HG02763 (cell line): ENCODE results near the gene GLI3.
A peak's percentile ranks its signal among the peaks of the same experiment; 100 is the strongest.

Experiments
- ATAC-seq: cut with Tn5 transposase; IDR thresholded peaks from one replicate; pipeline ENCODE4 v1.9.1; 2021; ENCODE audit warnings: mild to moderate bottlenecking, moderate library complexity; ENCODE audit not compliant: unreplicated experiment

Gene GLI3

DNA sequence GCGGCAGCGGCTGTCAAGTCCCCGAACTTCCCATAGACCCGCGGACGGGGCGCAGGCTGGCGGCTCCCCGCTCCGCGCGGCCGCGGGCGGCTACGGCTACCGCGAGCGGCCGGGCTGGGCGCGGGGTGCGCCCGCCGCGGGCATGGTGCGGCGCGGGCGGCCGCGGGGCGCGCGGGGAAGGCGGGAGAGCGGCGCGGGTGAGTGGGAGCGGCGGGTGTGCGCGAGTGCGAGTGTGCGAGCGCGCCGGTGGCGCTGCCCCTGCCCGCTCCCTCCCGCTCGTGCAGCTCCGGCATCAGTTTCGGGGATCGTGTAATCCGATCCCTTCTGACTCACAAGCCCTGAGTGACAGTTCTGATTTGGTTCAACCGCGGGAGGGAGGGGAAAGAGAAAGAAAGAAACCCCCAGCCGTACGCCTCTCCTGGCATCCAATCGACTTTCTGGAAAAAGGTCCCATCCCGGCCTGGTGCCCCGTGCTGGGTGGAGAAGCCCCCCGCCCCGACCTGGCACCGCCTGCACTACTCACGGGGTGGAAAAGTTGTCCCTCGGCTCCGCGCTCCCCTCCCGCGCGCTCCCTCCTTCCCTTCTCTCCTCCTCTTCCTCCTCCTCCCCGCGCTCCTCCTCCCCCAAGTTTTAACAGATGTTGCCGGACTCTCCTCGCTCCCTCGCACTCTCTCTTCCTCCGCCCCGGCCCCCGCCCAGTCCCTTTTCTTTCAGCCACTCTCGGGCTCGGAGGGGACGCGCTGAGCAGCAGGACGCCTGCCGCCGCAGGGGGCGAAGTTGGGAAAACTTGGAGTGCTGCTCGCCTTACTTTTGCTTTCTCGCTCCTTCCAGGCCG, at the start of gene GLI3:
Gene GLI3, minus strand, starts transcription at position 234 of the 835 bp plus-strand sequence. CDS start 13,956 bp downstream, outside the sequence.
- ATAC-seq = peak; percentile 60

DNA sequence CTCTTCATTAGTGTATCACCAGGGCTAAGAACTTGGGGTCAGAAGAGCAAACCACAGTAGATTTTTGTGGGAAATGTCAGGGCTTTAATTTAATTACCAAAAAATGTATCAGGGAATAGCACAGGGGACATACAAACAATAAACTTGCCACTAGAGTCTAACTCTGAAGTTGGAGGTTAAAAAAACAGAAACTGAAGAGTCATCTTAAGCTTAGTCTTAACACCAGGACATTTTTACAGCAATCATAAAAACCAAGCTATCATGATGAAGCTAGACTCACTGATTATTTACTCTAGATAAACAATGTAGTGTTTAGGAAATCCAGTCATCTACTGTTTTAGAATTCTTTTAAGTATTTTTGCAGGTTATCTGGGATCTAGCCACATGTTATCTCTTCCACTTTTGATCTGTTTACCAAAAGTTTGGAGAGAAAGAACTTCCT, 48.4 kb upstream of the GLI3 start:
- no peak for ATAC-seq

DNA sequence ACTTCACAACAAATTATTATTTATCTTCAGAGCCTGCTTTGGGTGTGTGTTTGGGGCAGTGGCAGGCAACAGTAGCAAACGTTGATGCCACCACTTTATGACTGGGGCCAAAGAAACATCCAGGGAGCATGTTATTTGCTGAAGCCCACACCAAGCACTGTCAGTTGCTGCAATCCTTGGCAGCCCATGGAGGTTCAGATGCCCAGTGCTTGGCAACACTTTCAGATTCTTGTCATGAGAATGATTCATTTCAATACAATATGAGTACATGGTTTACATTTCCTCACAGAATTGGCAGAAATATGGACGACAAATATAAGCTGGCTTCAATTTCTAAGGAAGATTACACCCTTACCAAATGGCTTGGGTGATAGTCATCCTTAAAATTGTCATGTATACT, 46.5 kb upstream of the GLI3 start:
- ATAC-seq = no peak

DNA sequence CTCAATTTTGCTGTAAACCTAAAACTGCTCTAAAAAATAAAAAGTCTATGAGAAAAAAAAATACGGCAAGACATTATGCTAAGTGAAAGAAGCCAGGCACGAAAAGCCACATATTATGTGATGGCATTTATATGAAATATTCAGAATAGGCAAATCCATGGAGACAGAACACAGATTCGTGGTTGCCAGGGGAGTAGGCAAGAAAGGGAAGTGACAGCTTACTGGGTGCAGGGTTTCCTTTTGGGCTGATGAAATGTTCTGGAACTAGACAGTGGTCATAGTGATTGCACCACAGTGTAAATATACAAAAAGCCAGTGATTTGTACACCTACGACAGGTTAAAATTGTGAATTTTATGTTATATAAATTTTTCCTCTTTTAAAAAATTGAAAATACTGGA, 41.3 kb upstream of the GLI3 start:
- no peak for ATAC-seq

DNA sequence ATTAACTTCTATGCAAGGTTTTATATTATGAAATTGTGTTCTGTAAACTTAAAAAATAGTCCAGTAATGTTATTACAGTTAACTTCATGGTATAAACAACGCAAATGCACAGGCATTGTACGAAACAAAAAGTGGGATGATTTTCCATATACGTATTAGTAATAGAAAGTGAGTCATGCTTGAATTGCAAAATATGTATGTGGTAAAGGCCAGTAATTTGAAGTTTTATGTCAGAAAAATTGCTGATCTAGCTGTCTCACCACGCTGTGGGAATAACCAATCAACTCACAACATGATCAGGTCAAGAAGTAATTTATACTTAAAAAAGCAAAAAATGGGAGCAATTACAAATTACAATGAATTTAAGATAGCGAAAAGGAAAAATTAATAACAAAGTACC, 37.0 kb upstream of the GLI3 start:
- ATAC-seq = no peak

DNA sequence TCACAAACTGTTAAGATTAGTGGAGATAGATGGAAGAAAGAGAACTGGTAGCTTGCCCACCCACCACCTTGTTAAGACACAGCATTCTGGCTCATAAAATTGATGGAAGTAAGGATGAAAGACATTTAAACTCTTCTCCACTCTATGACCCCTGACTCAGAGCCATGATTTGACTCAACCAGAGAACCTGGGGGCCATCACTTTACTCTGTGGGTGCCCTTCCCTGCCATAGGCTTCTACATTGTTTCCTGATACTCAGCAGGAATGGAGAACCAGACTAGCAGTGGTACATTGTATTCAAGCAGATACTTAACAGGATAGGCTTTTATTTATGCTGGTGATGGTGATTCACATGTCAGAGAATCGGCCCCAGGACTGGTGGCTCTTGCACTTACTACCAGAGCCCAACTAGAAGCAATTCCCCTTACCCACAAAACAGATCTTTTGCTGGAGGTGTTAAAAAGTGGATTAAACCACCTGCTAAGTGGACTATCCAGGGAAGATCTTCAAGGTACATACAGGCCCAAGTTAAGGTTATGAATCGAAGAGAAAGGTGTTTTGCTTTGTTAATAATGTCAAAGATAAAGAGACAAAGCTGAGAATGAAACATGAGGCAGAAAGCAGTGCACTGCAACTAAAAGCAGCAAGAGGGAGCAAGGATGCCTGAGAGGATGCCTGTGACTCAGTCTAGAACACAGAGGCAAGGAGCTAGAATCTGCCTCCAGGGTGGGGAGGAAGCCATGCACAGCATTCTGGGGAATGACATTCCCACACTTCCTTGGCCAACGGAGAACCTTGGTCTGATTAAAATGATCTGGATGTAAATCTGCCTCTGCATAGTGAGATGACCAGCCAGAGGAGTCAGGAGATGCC, 36.0 kb upstream of the GLI3 start:
- ATAC-seq = no peak

DNA sequence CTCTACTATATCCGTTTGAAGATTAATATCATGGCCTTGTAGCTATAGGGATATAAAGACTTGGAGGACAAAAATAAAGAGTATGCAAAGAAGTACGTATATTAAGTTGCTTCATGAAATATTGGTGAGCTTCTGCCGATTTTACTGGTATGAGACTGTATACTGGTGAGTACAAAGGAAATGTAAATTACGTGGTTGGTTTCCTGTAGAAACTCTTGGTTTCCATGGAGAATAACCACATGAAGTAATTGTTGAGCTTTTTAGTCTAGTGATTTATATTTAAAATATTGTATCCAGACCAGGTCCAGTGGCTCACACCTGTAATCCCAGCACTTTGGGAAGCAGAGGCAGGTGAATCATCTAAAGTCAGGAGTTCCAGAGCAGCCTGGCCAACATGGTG, 32.2 kb upstream of the GLI3 start:
- no peak for ATAC-seq

DNA sequence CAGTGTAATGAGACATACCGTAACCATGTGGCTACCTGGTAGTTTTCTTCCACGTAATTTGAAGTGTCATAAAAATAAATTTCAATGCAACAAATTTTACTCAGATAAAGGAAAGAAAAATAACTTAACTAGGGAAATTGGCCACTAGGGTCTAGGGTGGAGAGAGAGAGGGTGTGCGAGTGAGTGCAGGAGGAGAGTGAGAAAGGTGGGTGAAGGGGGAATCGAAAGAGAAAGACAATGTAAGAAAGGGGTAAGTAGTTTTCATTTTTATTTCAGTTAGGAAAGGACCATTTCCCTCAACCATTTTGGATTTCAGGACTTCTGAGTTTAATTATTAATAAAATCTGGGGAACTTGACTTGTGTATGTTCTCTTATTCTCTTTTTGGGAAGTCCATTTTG, 27.7 kb upstream of the GLI3 start:
- no peak for ATAC-seq

DNA sequence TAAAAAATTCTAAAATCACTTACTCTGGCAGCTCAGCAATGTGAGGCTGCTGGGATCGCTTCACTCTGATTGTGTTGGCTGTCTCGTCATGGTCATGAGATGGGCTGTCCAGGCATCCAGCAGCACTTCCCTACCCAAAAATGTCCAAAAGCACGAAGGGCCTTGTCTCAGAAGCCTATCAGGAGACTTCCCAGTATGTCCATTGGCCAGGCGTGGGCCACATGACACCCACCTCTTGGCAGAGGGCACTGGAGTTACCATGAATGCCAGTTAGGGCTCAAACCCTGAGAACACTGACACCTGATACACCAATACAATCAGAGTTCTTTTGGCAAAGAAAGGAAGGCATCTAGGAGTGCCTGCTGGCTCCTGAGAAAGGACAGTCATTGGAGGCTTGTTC, 27.0 kb upstream of the GLI3 start:
- no peak for ATAC-seq

DNA sequence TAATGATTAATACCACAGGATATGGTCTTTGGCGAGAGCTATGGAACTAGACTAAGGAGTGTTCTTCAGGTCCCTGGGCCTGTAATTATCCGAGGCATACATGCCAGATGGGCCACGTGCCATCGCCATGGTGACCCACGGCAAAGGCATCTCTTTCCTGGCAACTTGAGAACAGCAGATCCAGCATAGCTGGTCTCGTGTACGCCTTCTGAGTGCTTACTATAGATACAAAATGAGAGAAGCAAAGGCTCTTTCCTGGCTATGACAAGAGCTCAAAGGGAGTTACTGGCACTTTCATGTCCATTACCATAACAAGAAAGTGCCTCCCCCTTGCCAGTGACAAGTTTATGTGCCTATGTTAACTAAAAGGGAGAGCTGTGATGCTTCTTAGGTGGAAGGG, 26.0 kb upstream of the GLI3 start:
- no peak for ATAC-seq

DNA sequence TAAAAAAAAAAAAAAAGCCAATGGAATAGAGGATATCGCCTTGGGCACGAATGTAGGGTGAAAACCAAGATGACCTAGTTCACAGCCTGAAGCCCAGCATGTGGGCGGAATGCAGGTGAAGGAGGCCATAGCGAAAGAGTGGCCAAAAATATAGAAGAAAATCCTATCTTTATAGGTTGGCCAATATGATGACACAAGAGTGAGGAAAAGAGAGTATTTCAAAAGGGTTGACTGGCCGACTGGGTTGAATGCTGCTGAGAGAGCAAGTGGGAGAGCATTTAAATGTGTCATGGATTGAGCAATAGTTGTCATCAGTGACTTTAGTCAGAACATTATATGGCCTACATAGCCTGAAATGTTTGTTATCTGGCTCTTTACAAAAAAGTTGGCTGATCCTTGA, 17.2 kb upstream of the GLI3 start:
- ATAC-seq = no peak

DNA sequence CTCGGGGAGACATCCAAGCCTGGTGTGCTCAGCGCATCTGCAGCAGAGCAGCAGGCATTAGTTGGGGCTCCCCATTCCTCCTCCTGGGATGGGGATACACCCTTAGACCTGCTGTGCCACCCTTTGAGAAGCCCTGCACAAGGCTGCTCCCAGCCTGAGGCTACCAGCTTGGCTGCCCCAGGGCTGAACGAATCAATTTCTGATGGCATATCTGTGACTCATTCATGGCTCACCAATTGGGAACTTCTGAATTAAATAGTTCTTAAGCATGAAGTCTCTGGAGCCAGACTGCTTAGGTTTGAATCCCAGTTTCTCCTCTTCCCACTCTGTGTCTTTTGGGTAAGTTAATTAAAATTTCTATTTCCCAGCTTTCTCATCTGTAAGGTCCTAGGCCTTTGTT, 16.3 kb upstream of the GLI3 start:
- no peak for ATAC-seq

DNA sequence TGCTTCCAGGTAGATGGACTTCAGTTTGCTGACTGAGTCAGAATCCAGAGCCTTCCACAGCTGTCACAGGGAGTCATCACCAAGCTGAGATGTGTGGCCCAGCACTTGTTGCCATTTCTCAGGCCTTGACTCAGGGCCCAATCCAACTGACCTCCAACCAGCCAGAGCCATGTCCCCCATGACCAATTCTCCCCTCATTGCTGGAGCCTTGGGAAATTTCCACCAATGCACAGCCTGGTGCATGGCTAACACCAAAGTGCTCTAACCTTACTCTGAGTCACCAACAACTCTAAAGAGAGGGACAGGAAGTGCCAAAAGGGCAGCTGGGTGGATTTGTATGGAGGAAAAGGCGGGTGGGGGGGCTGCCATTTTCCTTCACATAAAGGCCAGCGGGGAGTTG, 13.4 kb upstream of the GLI3 start:
- ATAC-seq = no peak

DNA sequence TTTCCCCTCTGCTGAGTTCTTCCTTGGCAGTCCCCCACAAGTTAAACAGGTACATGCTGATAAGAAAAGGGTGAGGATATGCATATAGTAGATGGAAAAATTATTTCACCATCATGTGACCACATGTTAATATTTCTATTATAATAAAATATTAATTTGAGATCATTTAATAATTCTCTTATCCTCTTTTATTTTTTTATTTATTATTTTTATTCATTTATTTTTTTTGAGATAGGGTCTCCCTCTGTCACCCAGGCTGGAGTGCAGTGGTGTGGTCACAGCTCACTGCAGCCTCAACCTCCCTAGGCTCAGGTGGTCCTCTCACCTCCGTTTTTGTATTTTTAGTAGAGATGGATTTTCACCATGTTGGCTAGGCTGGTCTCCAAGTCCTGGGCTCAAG, 11.6 kb upstream of the GLI3 start:
- no peak for ATAC-seq

DNA sequence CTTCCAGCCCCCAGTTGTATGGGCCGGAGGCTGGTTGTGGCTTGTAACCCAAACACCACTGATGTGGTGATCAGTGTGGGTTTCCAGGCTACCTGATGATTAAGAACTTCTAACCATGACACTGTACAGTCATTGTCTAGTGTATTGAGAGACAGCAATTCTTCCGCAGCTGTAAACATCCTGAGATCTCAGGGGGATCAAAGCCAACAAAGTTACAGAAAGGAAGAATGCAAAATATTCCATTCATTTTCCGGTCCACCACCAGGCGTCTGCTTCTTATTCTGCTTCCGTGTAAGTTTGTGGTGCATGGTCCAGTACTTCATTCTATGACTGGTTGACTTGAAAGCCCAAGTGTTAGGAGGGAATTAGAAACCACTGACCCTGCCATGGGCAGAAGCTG, 10.3 kb upstream of the GLI3 start:
- no peak for ATAC-seq

DNA sequence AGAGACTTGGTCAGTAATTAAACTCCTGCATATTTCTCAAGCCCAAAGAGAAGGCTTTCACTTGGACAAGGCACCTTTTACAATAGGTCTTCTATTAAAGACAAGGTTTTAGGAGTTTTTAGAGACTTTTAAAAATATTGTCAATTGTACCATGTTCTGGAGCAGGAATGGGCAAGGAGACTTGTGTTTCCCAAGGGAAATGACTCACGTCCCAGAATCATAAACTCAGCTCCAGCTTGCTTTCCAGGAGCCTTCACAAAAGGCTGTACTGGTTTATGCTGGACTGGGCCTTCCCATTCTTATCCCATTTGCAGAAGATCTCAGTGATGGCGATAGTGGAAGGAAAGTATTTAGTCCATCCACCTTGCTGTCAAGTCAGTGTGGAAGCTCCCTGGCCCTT, 7.8 kb upstream of the GLI3 start:
- ATAC-seq = no peak

DNA sequence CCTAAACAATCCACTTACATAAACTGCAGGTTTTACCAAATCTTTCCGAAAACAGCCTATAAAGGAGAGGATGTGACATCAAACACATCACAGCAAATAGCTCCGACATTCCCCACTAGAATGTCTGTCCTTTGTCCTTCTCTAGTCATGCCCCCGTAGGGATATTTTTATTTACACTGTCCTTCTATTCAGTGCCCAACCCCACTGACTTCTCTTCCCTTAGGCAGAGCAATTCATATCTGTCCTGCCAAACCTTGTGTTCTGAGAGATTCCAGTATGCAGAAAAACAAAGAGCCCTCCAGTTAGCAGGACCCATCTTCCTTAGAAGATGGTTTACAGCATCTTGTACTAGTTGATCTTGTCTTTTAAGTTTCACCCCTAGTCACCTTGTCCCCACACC, 5.4 kb upstream of the GLI3 start:
- ATAC-seq = no peak

DNA sequence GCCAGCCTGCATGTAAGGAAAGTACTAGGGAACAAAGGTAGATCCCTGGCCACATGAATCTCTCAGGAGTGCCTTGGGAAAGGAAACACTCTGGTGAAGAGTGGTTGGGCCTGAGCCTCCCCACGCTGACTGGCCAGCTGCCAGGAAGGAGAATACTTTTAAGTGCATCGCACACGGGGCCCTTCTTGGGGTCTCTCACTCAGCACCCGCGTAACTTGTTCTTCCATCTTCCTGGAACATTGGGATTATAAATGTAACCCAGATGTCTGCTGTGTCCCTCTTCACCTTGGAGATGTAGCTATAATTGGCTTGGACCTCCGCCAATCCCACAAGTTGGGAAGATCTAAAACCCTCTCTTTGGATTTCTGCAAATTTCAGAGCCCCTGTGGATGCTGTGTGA, 4.4 kb upstream of the GLI3 start:
- no peak for ATAC-seq

DNA sequence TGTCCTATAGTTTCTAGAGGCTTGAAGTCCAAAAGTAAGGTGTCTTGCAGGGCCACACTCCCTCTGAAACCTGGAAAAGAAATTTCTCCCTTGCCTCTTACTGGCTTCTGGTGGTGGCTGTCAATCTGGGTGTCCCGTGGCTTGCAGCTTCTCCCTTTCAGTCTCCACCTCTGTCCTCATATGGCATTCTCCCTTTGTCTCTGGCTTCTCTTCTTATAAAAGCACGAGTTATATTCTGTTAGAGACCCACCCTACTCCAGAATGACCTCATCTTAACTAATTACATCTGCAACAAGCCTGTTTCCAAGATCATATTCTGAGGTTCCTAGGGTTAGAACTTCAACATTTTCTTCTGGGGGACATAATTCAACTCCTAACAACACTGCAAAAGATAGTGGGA, 3.4 kb upstream of the GLI3 start:
- no peak for ATAC-seq

DNA sequence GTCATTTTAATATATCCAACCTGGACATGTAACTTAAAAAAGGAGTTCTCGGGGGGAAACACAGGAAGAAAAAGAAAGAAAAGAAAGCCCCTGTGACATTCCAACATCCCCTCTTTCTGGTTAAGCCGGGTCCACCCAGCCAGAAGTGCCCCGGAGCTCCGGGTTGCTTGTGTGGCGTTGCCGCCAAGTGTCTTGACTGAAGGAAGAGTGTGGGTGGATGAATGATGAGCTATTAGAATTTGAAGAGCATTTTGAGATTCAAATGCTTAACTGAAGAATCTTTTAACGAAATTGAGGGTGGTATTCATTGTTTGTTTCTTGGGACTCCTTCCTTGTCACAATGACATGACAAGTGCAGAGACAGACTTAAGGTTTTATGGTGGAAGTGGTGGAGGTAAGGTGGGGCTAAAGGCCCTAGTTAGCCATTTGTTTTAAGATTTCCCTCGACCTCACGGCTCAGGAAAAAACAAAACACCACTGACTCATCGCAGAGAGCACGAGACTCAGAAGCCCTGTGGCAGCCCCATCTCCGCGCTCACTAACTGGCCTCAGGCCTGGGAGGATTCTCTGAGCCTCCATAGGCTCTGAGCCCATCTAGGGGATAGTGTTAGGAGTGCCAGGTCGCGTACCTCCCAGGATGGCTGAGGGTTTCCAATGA, 1.8 kb upstream of the GLI3 start:
- ATAC-seq = no peak

DNA sequence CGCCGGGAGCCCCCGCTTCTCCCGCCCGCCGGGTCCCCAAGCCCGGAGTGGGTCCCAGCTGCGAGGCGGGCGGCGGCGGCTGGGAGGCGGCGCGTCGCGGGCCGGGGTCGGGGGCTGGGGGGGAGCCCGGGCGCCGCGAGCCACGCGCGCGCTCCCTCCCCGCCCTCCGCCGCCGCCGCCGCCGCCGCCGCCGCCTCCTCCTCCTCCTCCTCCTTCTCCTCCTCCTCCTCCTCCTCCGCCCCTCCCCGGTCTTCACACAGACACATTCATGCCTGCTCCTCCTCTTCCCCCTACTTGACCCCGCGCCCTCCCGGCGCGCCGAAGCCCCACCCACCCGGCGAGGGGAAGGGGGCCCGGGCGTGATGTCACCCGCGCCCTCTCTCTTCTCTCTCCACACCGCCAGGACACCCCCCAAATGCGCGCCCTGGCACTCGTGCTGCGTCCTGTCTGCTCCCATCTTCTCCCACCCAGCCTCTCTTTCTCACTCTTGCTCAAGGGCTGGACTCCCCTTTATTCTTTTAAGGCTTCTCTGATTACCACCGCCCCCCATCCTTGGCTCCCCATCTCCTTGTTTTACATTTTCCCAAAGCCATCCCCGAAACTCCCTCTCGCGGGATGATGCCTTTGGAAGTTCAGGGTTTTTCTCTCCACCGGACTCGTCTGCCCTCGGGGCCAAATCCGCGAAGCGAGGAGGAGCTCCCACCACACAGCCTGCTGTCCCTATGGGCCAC, 967 bp upstream of the GLI3 start:
- no peak for ATAC-seq
